Keratinocyte (primary cell): Measurements from ENCODE around the gene ACP1. TPM values are rescaled to one million over a fixed set of nuclear protein-coding genes. Genes with fewer than 3 reads are reported as not detected.

Experiments used
- DNase-seq: peaks from one replicate; pipeline ENCODE4 v3.0.0-alpha.2; 2011; ENCODE audit warnings: low read depth, missing footprints, low spot score
- FAIRE-seq: peaks from 2 replicates; lab custom pipeline; 2011; peaks lifted over from hg19 to GRCh38; lab: Jason Lieb, UNC
- H2AFZ ChIP-seq: 2 replicates; pipeline ENCODE4 v1.6.0; 2012; ENCODE audit warnings: low read length, control low read depth, inconsistent platforms; ENCODE audit not compliant: control insufficient read depth
- H3K27ac ChIP-seq: 2 replicates; pipeline ENCODE4 v1.5.1; 2011; ENCODE audit warnings: low read length; ENCODE audit not compliant: control insufficient read depth, insufficient read depth
- H3K27me3 ChIP-seq: 3 replicates; pipeline ENCODE4 v1.6.0; 2011; ENCODE audit warnings: low read length; ENCODE audit not compliant: control insufficient read depth, insufficient read depth; ENCODE audit errors: extremely low read depth
- H3K36me3 ChIP-seq, 2 experiments: 2 replicates in 1 of 2; 3 replicates in 1 of 2; pipeline ENCODE4 v1.5.1; 2011; ENCODE audit warnings: low read length in 2 of 2, mild to moderate bottlenecking in 1 of 2; ENCODE audit not compliant: control insufficient read depth in 2 of 2, insufficient read depth in 2 of 2; ENCODE audit errors: extremely low read depth in 1 of 2
- H3K4me1 ChIP-seq: 3 replicates; pipeline ENCODE4 v1.5.1; 2011; ENCODE audit warnings: low read length; ENCODE audit not compliant: control insufficient read depth, insufficient read depth; ENCODE audit errors: extremely low read depth
- H3K4me2 ChIP-seq: 3 replicates; pipeline ENCODE4 v1.6.0; 2011; ENCODE audit warnings: low read depth, low read length; ENCODE audit not compliant: control insufficient read depth, insufficient read depth; ENCODE audit errors: extremely low read depth
- H3K4me3 ChIP-seq, 3 experiments: fragments of 200-600 bp in 1 of 3; sonication (generic) in 1 of 3; 2 replicates in 2 of 3; 3 replicates in 1 of 3; pipeline ENCODE4 v1.5.1; 2011 to 2016; ENCODE audit warnings: low read length in 3 of 3, mild to moderate bottlenecking in 3 of 3, control low read depth in 2 of 3, inconsistent platforms in 1 of 3, low read depth in 1 of 3, mixed read lengths in 1 of 3, mixed run types in 1 of 3, moderate library complexity in 1 of 3; ENCODE audit not compliant: control insufficient read depth in 2 of 3, insufficient read depth in 2 of 3; ENCODE audit errors: extremely low read depth in 1 of 3
- H3K79me2 ChIP-seq: 2 replicates; pipeline ENCODE4 v1.6.0; 2012; ENCODE audit warnings: low read length; ENCODE audit not compliant: control insufficient read depth, insufficient read depth
- H3K9ac ChIP-seq: 3 replicates; pipeline ENCODE4 v1.6.0; 2011; ENCODE audit warnings: low read length; ENCODE audit not compliant: control insufficient read depth, insufficient read depth; ENCODE audit errors: extremely low read depth
- H3K9me1 ChIP-seq: 3 replicates; pipeline ENCODE4 v1.6.0; 2011; ENCODE audit warnings: low read length; ENCODE audit not compliant: control insufficient read depth, insufficient read depth; ENCODE audit errors: extremely low read depth
- H3K9me3 ChIP-seq: 2 replicates; pipeline ENCODE4 v1.5.1; 2012; ENCODE audit warnings: low read depth, low read length; ENCODE audit not compliant: control insufficient read depth
- H4K20me1 ChIP-seq: 3 replicates; pipeline ENCODE4 v1.6.0; 2011; ENCODE audit warnings: low read length; ENCODE audit not compliant: control insufficient read depth, insufficient read depth; ENCODE audit errors: extremely low read depth
- EZH2 ChIP-seq: IDR thresholded peaks from one replicate; pipeline ENCODE4 v1.6.1; 2012; ENCODE audit warnings: inconsistent platforms, mild to moderate bottlenecking, low read length, moderate library complexity
- dilution Hi-C: fragments of 300-500 bp; cut with MboI; formaldehyde crosslinking; loops from one replicate; pipeline ENCODE4 v1.7.0; 2020; ENCODE audit warnings: low sequenced_read_pairs; ENCODE audit not compliant: extremely low pct_ligation_motif_present
- polyA plus RNA-seq, 5 experiments: library from polyadenylated mRNA; depleted of rRNA in 3 of 5; stranded (reverse) in 3 of 5; stranded (forward) in 1 of 5; unstranded in 1 of 5; fragments of >200 nt; gene quantifications; 1 replicate in 1 of 5; 2 replicates in 3 of 5; 3 replicates in 1 of 5; pipeline versions ENCODE4 v1.2.1 to v1.2.3, GENCODE V29; 2011 to 2012; ENCODE audit warnings: missing spikeins in 2 of 5, low read depth in 1 of 5, low replicate concordance in 1 of 5
- TF ChIP-seq, protein P1 (sequence below), 3 experiments: IDR thresholded peaks in 1 of 3; conservative IDR thresholded peaks in 1 of 3; optimal IDR thresholded peaks in 1 of 3; 2 replicates in 2 of 3; 3 replicates in 1 of 3; pipeline versions ENCODE3 to v1.5.1; 2011; ENCODE audit warnings: low read length in 3 of 3, mild to moderate bottlenecking in 3 of 3, moderate library complexity in 2 of 3, control low read depth in 1 of 3, inconsistent platforms in 1 of 3; ENCODE audit not compliant: insufficient read depth in 2 of 3; ENCODE audit errors: extremely low read depth in 1 of 3

Gene ACP1
- polyA plus RNA-seq, 1 donor (not counting 4 experiments of a cell fraction or from before 2014, with no cell fraction given), result 123 TPM

GRCh38 chr2:286035-286434 is 21.3 kb downstream of the ACP1 start:
- Histone ChIP-seq H3K9ac (no peak overlapping the region), H4K20me1 (no peaks in the 10 kb centered on the region), H3K4me1 (peaks cover 5% of the 10 kb centered on the region), H3K9me1 (no peaks in the 10 kb centered on the region), H3K79me2 (no peaks in the 10 kb centered on the region), H3K27ac (no peak overlapping the region), H3K4me3 (no peak overlapping the region), H3K4me2 (no peak overlapping the region), H2AFZ (no peak overlapping the region), H3K27me3 (peaks cover 22% of the 10 kb centered on the region), H3K36me3 (peaks cover 2 to 6% of the 10 kb centered on the region in 2 experiments), H3K9me3 (no peaks in the 10 kb centered on the region)
- no peak for FAIRE-seq
- no peak for DNase-seq
- dilution Hi-C loops, result no loop called here
- TF ChIP-seq, protein P1, sequence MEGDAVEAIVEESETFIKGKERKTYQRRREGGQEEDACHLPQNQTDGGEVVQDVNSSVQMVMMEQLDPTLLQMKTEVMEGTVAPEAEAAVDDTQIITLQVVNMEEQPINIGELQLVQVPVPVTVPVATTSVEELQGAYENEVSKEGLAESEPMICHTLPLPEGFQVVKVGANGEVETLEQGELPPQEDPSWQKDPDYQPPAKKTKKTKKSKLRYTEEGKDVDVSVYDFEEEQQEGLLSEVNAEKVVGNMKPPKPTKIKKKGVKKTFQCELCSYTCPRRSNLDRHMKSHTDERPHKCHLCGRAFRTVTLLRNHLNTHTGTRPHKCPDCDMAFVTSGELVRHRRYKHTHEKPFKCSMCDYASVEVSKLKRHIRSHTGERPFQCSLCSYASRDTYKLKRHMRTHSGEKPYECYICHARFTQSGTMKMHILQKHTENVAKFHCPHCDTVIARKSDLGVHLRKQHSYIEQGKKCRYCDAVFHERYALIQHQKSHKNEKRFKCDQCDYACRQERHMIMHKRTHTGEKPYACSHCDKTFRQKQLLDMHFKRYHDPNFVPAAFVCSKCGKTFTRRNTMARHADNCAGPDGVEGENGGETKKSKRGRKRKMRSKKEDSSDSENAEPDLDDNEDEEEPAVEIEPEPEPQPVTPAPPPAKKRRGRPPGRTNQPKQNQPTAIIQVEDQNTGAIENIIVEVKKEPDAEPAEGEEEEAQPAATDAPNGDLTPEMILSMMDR (optimal IDR thresholded peaks at IDR 0.05 in 1 of 3, IDR thresholded peaks at IDR 0.05 in 1 of 3, conservative IDR thresholded peaks at IDR 0.05 in 1 of 3; ENCODE audit: extremely low read depth in 1 of 3, insufficient read depth in 2 of 3, low read length in 3 of 3), result no peak
- TF ChIP-seq EZH2, result no peak

DNA sequence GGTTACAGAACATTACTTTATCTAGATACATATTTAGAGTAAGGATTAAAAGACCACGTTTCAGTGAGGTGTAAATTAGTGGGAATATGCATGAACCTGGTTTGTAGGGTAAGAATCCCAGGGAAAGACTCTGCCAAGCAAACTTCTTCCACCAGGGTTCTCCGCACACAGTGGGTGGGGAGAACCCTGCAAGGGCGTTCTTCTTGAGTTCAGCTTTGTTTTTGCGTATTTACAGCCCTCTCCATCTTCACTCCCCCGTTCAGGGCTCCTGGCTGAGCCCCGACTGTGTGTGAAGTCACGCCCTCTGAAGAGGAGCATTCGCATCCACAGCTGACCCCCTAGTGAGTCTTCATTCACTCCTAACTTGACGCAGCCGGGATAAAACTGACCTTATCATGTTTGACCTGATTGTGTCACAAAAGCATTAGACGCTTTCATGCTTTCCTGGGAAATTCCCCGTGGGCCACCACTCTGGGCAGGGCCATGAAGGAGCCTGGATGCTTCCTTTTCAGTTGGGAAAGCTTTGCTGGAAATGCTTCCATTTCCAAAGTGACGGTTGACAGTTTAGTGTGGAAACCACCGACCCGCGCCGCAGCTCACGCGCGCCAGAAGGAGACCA is 22.1 kb downstream of the ACP1 start:
- no peak overlapping the region for H3K4me3 ChIP-seq
- no peak overlapping the region for H3K9ac ChIP-seq
- no peaks in the 10 kb centered on the region for H3K79me2 ChIP-seq
- H3K4me1 ChIP-seq, result peaks cover 5% of the 10 kb centered on the region
- no peaks in the 10 kb centered on the region for H3K9me1 ChIP-seq
- FAIRE-seq (no peak), DNase-seq (no peak)
- no peak overlapping the region for H3K4me2 ChIP-seq
- no peaks in the 10 kb centered on the region for H3K9me3 ChIP-seq
- no peak overlapping the region for H2AFZ ChIP-seq
- H3K27ac ChIP-seq, result no peak overlapping the region
- dilution Hi-C loops, result no loop called here
- H4K20me1 ChIP-seq, result no peaks in the 10 kb centered on the region
- H3K36me3 ChIP-seq, result peaks cover 0 to 2% of the 10 kb centered on the region in 2 experiments
- peaks cover 22% of the 10 kb centered on the region for H3K27me3 ChIP-seq
- peak; percentile 55 for TF ChIP-seq EZH2
- TF ChIP-seq, protein P1 (optimal IDR thresholded peaks at IDR 0.05 in 1 of 3, IDR thresholded peaks at IDR 0.05 in 1 of 3, conservative IDR thresholded peaks at IDR 0.05 in 1 of 3; ENCODE audit: extremely low read depth in 1 of 3, insufficient read depth in 2 of 3, low read length in 3 of 3), result no peak
